Spleen (tissue), 7 donors: ENCODE measurements around the gene CABLES1.

ENCODE experiments used
- POLR2A ChIP-seq, 3 donors: fragments of 450-650 bp; IDR thresholded peaks; one replicate each; pipeline ENCODE4 v1.5.1; 2017; ENCODE audit warnings: antibody characterized with exemption in 3 of 3, mild to moderate bottlenecking in 1 of 3
- TF ChIP-seq, protein P1 (sequence below), 11 experiments: fragments of 200-600 bp in 7 of 11; fragments of 450-650 bp in 4 of 11; sonication (generic) in 4 of 11; IDR thresholded peaks in 8 of 11; conservative IDR thresholded peaks in 3 of 11; 1 replicate in 7 of 11; 2 replicates in 4 of 11; pipeline versions ENCODE4 v1.4.0 to v1.8.0; 2016 to 2021; ENCODE audit warnings: antibody characterized with exemption in 11 of 11, inconsistent platforms in 4 of 11, mild to moderate bottlenecking in 1 of 11
- donor health status: DM: no; HTN: no; CAD: no; lungs with moderate emphysema.
- donor health status: DM: no; HTN: no; CAD: no.
- donor health status: DM: no; HTN: no; CAD: no.

GRCh38 chr18:23238651-23239349, 103.5 kb downstream of the CABLES1 start:
- no peak for TF ChIP-seq POLR2A (IDR thresholded peaks at IDR 0.05)
- TF ChIP-seq, protein P1, sequence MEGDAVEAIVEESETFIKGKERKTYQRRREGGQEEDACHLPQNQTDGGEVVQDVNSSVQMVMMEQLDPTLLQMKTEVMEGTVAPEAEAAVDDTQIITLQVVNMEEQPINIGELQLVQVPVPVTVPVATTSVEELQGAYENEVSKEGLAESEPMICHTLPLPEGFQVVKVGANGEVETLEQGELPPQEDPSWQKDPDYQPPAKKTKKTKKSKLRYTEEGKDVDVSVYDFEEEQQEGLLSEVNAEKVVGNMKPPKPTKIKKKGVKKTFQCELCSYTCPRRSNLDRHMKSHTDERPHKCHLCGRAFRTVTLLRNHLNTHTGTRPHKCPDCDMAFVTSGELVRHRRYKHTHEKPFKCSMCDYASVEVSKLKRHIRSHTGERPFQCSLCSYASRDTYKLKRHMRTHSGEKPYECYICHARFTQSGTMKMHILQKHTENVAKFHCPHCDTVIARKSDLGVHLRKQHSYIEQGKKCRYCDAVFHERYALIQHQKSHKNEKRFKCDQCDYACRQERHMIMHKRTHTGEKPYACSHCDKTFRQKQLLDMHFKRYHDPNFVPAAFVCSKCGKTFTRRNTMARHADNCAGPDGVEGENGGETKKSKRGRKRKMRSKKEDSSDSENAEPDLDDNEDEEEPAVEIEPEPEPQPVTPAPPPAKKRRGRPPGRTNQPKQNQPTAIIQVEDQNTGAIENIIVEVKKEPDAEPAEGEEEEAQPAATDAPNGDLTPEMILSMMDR (IDR thresholded peaks at IDR 0.05 in 8 of 11, conservative IDR thresholded peaks at IDR 0.05 in 3 of 11), result no peak
